BE2C (cell line): ENCODE results near the gene CFAP210.

Experiments used
- DNase-seq: peaks from one replicate; pipeline ENCODE4 v3.0.0-alpha.2; 2020
- H3K27me3 ChIP-seq: fragments of 250-450 bp; sonication (Bioruptor Pico); 2 replicates; pipeline ENCODE4 v1.5.1; 2020; ENCODE audit warnings: mild to moderate bottlenecking
- H3K36me3 ChIP-seq: fragments of 250-450 bp; sonication (Bioruptor Pico); 2 replicates; pipeline ENCODE4 v1.5.1; 2020; ENCODE audit warnings: mild to moderate bottlenecking
- H3K4me1 ChIP-seq: fragments of 250-450 bp; sonication (Bioruptor Pico); 2 replicates; pipeline ENCODE4 v1.5.1; 2020
- H3K4me3 ChIP-seq: 2 replicates; pipeline ENCODE4 v1.5.1; 2011; ENCODE audit warnings: low read depth, low read length
- H3K9me3 ChIP-seq: fragments of 250-450 bp; sonication (Bioruptor Pico); 2 replicates; pipeline ENCODE4 v1.5.1; 2020
- TF ChIP-seq, protein P1 (sequence below): IDR thresholded peaks from 2 replicates; pipeline ENCODE4 v1.5.1; 2012; ENCODE audit warnings: mild to moderate bottlenecking, low read depth, low read length

The CFAP210 gene

DNA sequence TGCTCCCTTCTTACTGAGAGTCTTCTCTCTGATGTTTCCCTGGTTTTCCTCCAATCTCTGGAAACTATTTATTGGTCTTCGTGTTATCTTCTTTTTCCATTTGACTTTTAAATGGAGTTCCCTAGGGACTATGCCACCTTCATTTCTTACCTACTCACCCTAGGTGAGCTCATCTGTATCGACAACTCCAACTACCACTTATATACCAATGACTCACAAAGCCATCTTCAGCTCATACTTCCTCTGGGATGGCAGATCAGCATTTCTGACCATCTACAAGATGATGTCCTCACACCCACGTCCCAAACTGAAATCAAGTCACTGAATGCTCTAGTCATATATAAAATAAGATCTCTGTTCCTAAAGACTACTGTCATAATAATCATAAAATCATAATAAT, 40.6 kb downstream of the CFAP210 start:
- TF ChIP-seq, protein P1, sequence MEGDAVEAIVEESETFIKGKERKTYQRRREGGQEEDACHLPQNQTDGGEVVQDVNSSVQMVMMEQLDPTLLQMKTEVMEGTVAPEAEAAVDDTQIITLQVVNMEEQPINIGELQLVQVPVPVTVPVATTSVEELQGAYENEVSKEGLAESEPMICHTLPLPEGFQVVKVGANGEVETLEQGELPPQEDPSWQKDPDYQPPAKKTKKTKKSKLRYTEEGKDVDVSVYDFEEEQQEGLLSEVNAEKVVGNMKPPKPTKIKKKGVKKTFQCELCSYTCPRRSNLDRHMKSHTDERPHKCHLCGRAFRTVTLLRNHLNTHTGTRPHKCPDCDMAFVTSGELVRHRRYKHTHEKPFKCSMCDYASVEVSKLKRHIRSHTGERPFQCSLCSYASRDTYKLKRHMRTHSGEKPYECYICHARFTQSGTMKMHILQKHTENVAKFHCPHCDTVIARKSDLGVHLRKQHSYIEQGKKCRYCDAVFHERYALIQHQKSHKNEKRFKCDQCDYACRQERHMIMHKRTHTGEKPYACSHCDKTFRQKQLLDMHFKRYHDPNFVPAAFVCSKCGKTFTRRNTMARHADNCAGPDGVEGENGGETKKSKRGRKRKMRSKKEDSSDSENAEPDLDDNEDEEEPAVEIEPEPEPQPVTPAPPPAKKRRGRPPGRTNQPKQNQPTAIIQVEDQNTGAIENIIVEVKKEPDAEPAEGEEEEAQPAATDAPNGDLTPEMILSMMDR = no peak
- H3K4me1 ChIP-seq = no peaks in the 10 kb centered on the region
- no peaks in the 10 kb centered on the region for H3K27me3 ChIP-seq
- H3K4me3 ChIP-seq = no peak overlapping the region
- DNase-seq = no peak
- no peaks in the 10 kb centered on the region for H3K9me3 ChIP-seq
- H3K36me3 ChIP-seq = no peaks in the 10 kb centered on the region

DNA sequence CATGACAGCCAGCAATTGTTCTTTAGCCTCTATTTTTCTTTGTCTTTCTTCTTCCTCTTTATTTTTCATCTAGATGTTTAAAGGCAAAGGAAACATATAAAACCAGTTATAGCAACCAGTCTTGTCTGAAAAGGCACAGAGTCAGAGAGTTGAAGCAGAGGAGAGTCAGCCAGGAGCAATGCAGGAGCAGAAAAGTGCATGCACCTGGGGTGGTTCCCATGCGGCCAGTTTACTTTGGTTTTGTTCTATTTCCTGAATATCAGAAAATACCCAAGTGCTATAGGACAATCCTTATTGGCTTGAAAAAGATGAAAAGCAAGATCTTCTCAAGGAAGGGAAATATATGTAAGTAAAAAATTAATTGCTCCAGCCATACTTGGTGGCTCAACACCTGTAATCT, 44.9 kb downstream of the CFAP210 start:
- TF ChIP-seq, protein P1 = no peak
- H3K9me3 ChIP-seq = no peaks in the 10 kb centered on the region
- H3K36me3 ChIP-seq = no peaks in the 10 kb centered on the region
- no peaks in the 10 kb centered on the region for H3K27me3 ChIP-seq
- no peak for DNase-seq
- H3K4me3 ChIP-seq = no peak overlapping the region
- H3K4me1 ChIP-seq = no peaks in the 10 kb centered on the region

DNA sequence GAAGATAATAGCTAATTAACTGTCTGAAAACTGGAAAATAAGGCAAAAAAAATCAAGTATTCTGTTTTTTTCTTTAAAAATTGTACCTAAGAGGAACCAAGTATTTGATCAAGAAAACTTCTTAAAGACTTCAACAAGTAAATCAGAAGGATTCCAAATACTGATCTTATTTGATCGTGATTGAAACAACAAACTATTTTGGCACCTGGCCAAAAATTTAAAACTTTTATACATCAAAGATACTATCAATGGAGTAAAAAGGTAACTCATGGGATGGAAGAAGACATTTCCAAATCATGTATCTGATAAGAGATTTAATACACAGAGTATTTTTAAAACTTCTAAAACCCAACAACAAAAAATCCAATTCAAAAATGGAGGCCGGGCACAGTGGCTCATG, 46.7 kb downstream of the CFAP210 start:
- TF ChIP-seq, protein P1 = no peak
- H3K4me1 ChIP-seq = no peaks in the 10 kb centered on the region
- no peaks in the 10 kb centered on the region for H3K9me3 ChIP-seq
- H3K36me3 ChIP-seq = no peaks in the 10 kb centered on the region
- no peak for DNase-seq
- H3K4me3 ChIP-seq = no peak overlapping the region
- H3K27me3 ChIP-seq = no peaks in the 10 kb centered on the region

DNA sequence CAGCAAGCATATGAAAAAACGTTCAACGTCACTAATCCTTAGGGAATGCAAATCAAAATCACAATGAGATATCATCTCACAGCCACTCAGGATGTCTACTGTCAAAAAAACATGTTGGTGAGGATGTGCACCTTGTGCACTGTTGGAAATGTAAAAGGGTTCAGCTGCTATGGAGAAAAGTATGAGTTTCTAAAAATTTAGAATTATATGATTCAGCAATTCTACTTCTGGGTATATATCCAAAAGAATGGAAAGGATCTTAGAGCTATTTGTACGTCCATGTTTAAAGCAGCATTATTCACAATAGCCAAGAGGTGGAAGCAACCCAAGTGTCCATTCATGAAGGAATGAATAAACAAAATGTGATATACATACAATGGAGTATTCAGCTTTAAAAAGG, 50.0 kb downstream of the CFAP210 start:
- TF ChIP-seq, protein P1 = no peak
- H3K4me3 ChIP-seq = no peak overlapping the region
- no peaks in the 10 kb centered on the region for H3K36me3 ChIP-seq
- no peaks in the 10 kb centered on the region for H3K27me3 ChIP-seq
- no peak for DNase-seq
- H3K9me3 ChIP-seq = no peaks in the 10 kb centered on the region
- H3K4me1 ChIP-seq = no peaks in the 10 kb centered on the region

DNA sequence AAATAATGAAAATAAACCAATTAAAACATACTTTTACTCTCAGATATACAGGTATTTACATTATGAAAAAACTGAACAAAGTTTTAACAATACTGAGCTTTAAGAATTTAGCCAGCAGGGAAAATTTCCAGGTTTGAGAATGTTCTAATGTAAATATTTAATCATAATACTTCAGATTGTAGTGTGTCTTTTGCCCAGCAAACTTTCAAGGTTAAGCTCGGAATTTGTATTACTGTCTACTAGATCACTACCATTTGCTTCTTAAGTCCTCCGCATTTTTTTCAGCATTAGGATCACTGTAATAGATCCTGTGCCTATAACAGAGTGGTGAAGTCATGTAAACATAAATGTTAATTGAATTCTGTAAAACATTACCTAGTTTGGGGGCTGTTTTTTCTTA, 52.7 kb downstream of the CFAP210 start:
- TF ChIP-seq, protein P1 = no peak
- H3K4me1 ChIP-seq = no peaks in the 10 kb centered on the region
- H3K27me3 ChIP-seq = no peaks in the 10 kb centered on the region
- no peak overlapping the region for H3K4me3 ChIP-seq
- DNase-seq = no peak
- no peaks in the 10 kb centered on the region for H3K36me3 ChIP-seq
- no peaks in the 10 kb centered on the region for H3K9me3 ChIP-seq

DNA sequence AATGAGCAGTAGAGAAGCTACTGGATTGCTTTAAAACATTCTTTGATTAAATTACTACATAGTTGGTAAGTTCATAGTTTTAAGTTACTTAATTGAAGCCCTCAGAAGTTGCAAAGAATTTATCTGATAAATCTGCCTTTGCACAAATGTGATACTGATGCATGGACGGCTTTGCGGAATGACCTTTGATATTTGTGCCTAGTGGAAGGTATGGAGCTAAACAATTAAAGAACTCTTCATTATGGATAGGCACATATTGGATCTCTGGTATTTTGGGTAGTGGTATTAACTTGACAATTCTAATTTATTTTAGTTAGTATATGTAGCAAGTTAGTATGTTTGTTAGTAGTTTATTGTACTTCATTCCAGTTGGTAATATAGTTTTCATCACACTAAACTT, 54.1 kb downstream of the CFAP210 start:
- no peaks in the 10 kb centered on the region for H3K9me3 ChIP-seq
- H3K27me3 ChIP-seq = no peaks in the 10 kb centered on the region
- no peaks in the 10 kb centered on the region for H3K4me1 ChIP-seq
- no peaks in the 10 kb centered on the region for H3K36me3 ChIP-seq
- H3K4me3 ChIP-seq = no peak overlapping the region
- no peak for DNase-seq
- TF ChIP-seq, protein P1 = no peak
